AG04450 (cell line): Measurements from ENCODE around the gene LGALS7. TPM values are rescaled to one million over a fixed set of nuclear protein-coding genes. Genes with fewer than 3 reads are reported as not detected.

Experiments used
- CTCF ChIA-PET: fragments of 300-600, 350-600 bp; formaldehyde crosslinking; extraction: SDS; loops from one replicate; lab custom pipeline; 2022; ENCODE audit warnings: antibody characterized with exemption, inconsistent platforms; lab: Charles Lee
- POLR2A ChIA-PET: fragments of 350-600 bp; formaldehyde crosslinking; extraction: SDS; loops from one replicate; lab custom pipeline; 2021; ENCODE audit warnings: antibody characterized with exemption, inconsistent platforms; lab: Yijun Ruan, JAX
- DNase-seq: peaks from one replicate; pipeline ENCODE4 v3.0.0-alpha.2; 2011; ENCODE audit warnings: low read depth, low spot score
- H3K27ac ChIP-seq: one replicate; pipeline ENCODE4 v1.5.1; 2012; ENCODE audit warnings: low read depth, low read length, control low read depth
- H3K27me3 ChIP-seq: one replicate; pipeline ENCODE4 v1.6.0; 2012; ENCODE audit warnings: low read length; ENCODE audit not compliant: control insufficient read depth, insufficient read depth
- H3K4me3 ChIP-seq: 2 replicates; pipeline ENCODE4 v1.5.1; 2011; ENCODE audit warnings: mild to moderate bottlenecking, low read depth, low read length, control low read depth
- H3K9me3 ChIP-seq: 2 replicates; pipeline ENCODE4 v1.5.1; 2012; ENCODE audit warnings: low read length; ENCODE audit not compliant: control insufficient read depth, insufficient read depth
- CTCF ChIP-seq: IDR thresholded peaks from 2 replicates; pipeline ENCODE4 v1.5.1; 2011; ENCODE audit warnings: low read depth, low read length, control low read depth, inconsistent platforms
- polyA plus RNA-seq: library from polyadenylated mRNA; depleted of rRNA; stranded (reverse); fragments of >200 nt; gene quantifications from 2 replicates; pipeline ENCODE4 v1.2.3, GENCODE V29; 2011

Gene LGALS7
- polyA plus RNA-seq, 1 experiment = not detected

DNA sequence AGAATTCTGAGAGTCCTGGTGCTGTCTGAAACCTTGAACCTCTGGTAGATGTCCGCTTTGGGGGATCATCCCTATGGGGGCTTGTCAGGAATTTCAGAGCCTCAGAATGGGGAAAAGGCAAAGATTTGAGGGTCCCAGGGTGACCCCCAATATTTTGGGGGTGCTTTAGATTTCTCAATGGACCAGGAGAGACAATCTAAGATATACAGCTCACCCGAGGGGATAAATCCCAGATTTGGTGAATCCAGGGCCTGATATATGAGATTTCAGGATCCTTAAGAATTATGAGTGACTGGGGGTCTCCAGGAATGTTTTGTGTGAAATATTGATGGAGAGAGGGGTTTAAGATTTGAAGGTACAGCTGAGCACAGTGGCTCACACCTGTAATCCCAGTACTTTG is 32.4 kb downstream of the LGALS7 start:
- DNase-seq = no peak
- POLR2A ChIA-PET = no interaction called here
- peaks cover 3% of the 10 kb centered on the region for H3K27me3 ChIP-seq
- H3K4me3 ChIP-seq = no peak overlapping the region
- H3K9me3 ChIP-seq = no peaks in the 10 kb centered on the region; the same call in 1 of the 2 replicates
- CTCF ChIA-PET = no interaction called here
- TF ChIP-seq CTCF = no peak
- H3K27ac ChIP-seq = no peak overlapping the region

GRCh38 chr19:38740257-38740592 is 33.1 kb downstream of the LGALS7 start:
- H3K9me3 ChIP-seq = no peaks in the 10 kb centered on the region; the same call in 1 of the 2 replicates
- no peak overlapping the region for H3K4me3 ChIP-seq
- DNase-seq = no peak
- CTCF ChIA-PET = interaction anchor here (0.7 to 1.2 kb wide), 2 partner anchors 10 to 486 kb away, joined by 3 to 5 read pairs; no protein-coding TSS in a partner anchor
- no peak overlapping the region for H3K27ac ChIP-seq
- no peak for TF ChIP-seq CTCF
- peaks cover 3% of the 10 kb centered on the region for H3K27me3 ChIP-seq
- POLR2A ChIA-PET = interaction anchor here (0.7 kb wide), 1 partner anchor 111 kb away, joined by 3 read pairs; no protein-coding TSS in a partner anchor

GRCh38 chr19:38739440-38740256 is 33.7 kb downstream of the LGALS7 start:
- peaks cover 3% of the 10 kb centered on the region for H3K27me3 ChIP-seq
- no peak overlapping the region for H3K4me3 ChIP-seq
- POLR2A ChIA-PET = interaction anchor here (0.7 kb wide), 1 partner anchor 111 kb away, joined by 3 read pairs; no protein-coding TSS in a partner anchor
- H3K27ac ChIP-seq = no peak overlapping the region
- CTCF ChIA-PET = interaction anchor here (0.7 to 1.2 kb wide), 2 partner anchors 9 to 485 kb away, joined by 3 to 5 read pairs; no protein-coding TSS in a partner anchor
- no peak for DNase-seq
- no peaks in the 10 kb centered on the region; the same call in 1 of the 2 replicates for H3K9me3 ChIP-seq
- no peak for TF ChIP-seq CTCF

DNA sequence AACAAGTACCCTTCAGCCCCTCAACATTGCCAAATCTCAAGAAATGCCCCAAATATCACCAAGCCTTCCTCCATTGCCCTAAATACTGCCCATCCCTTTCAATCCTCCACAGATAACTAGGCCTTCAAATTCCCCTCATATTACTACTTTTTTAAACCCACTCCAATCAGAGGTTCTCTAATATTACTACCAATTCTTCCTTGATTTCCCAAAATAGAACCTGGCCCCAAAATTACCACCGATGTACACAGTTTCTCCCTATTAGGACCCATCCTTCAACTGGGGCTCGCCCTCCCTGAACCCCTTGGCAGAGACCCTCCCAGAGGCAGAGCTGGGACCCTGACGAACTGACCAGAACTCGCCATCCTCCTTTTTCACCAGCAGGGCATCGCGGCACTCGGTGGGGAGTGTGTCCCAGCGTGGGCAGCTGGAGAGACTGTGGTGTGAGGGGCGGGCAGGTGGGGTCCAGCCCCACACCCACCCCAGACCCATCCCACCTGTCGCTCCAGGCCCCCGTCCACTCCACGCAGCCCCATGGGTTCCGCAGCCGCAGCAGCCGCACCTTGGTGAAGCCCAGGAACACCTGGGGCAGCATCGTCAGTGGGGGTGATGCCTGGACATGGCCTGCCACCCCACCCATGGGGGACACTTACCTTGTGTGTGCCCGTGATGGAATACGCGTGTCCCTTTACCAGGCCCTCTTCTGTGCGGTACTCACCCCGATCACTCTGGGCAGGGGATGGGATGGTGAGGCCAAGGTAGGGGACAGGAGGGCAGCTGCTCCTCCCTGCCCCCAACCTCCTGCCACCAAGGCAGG is 35.2 kb downstream of the LGALS7 start:
- CTCF ChIA-PET = interaction anchor here (1.2 kb wide), 1 partner anchor 192 kb away, joined by 3 read pairs; the partner anchor contains the start of genes MRPS12 and SARS2
- no peaks in the 10 kb centered on the region; the same call in 1 of the 2 replicates for H3K9me3 ChIP-seq

More for the DNA sequence above, 35.2 kb downstream of the LGALS7 start:
- peaks cover 3% of the 10 kb centered on the region for H3K27me3 ChIP-seq
- H3K27ac ChIP-seq = no peak overlapping the region
- H3K4me3 ChIP-seq = no peak overlapping the region
- POLR2A ChIA-PET = no interaction called here
- DNase-seq = no peak
- TF ChIP-seq CTCF = 0 out of 2 replicates have a peak, but pooled peaks have one; percentile 3
